ENCODE data around the gene IGSF3. TPM values are rescaled to one million over a fixed set of nuclear protein-coding genes. Genes with fewer than 3 reads are reported as not detected.

The IGSF3 gene
- total and polyA plus RNA-seq, 2 of the 8 experiments (the other 6 are each of a cell fraction or from before 2014, with no cell fraction given), result 30.0 to 32.2 TPM

DNA sequence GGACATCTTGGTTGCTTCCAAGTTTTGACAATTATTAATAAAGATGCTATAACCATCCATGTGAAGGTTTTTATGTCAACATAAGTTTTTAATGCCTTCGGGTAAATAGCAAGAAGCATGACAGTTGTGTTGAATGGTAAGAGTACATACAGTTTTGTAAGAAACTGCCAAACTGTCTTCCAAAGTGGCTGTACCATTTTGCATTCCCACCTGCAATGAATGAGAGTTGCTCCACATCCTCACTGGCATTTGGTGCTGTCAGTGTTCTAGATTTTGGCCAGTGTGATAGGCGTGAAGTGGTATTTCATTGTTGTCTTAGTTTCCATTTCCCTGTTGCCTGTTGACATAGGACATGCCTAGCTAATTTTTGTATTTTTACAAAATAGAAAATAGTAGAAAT is 142.1 kb downstream of the IGSF3 start:
- Histone ChIP-seq H3K56ac (replicated peaks; ENCODE audit: insufficient read length, low read depth, low read length) (no peak overlapping the region), H3K14ac (ENCODE audit: insufficient read length) (no peak overlapping the region), H3K4me2 (ENCODE audit: insufficient read depth in 1 of 2, low read depth in 2 of 2, low read length in 2 of 2) (no peak overlapping the region), H3K4ac (replicated peaks; ENCODE audit: insufficient read length, low read depth, low read length) (no peak overlapping the region), H3K18ac (ENCODE audit: extremely low read depth, low read length) (no peak overlapping the region), H3K79me1 (ENCODE audit: low read depth, low read length) (no peaks in the 10 kb centered on the region), H3K4me1 (replicated peaks in 1 of 4; ENCODE audit: control insufficient read depth in 3 of 4, insufficient read depth in 4 of 4, low read length in 3 of 4) (no peaks in the 10 kb centered on the region), H3K23me2 (ENCODE audit: low read depth, low read length) (no peaks in the 10 kb centered on the region), H3K27ac (ENCODE audit: low read depth, low read length) (no peak overlapping the region), H2BK12ac (ENCODE audit: low read depth, low read length) (no peak overlapping the region), H4K20me1 (replicated peaks in 1 of 2; ENCODE audit: control insufficient read depth in 1 of 2, insufficient read depth in 2 of 2, low read length in 2 of 2) (no peaks in the 10 kb centered on the region), H3K9ac (replicated peaks in 1 of 4; ENCODE audit: extremely low read depth in 1 of 4, low read depth in 3 of 4, low read length in 3 of 4) (no peak overlapping the region), H2BK120ac (replicated peaks; ENCODE audit: low read depth, low read length) (no peak overlapping the region), H2AFZ (ENCODE audit: low read length) (no peak overlapping the region), H4K5ac (ENCODE audit: insufficient read length, low read depth, low read length) (no peak overlapping the region), H3K27me3 (replicated peaks in 1 of 4; ENCODE audit: control insufficient read depth in 3 of 4, extremely low read depth in 1 of 4, insufficient read depth in 3 of 4, low read length in 3 of 4) (no peaks in the 10 kb centered on the region), H3K36me3 (ENCODE audit: control insufficient read depth in 2 of 4, insufficient read depth in 4 of 4, low read length in 3 of 4) (no peaks in the 10 kb centered on the region), H2BK15ac (ENCODE audit: low read length) (no peak overlapping the region), H3K4me3 (ENCODE audit: extremely low read depth in 1 of 4, insufficient read depth in 2 of 4, low read depth in 3 of 4, low read length in 4 of 4) (no peak overlapping the region), H2BK20ac (ENCODE audit: low read length) (no peak overlapping the region), H2BK5ac (ENCODE audit: low read depth, low read length) (no peak overlapping the region), H3K9me3 (ENCODE audit: insufficient read depth in 2 of 2, low read depth in 1 of 2, low read length in 1 of 2) (no peaks in the 10 kb centered on the region), H2AK5ac (ENCODE audit: low read depth, low read length) (no peak overlapping the region), H4K8ac (ENCODE audit: extremely low read depth, insufficient read depth, low read length) (no peak overlapping the region), H4K91ac (replicated peaks; ENCODE audit: insufficient read length, low read length) (no peak overlapping the region), H3K79me2 (ENCODE audit: control insufficient read depth in 1 of 2, insufficient read depth in 2 of 2, low read length in 2 of 2) (no peaks in the 10 kb centered on the region), H3K23ac (ENCODE audit: insufficient read length) (no peak overlapping the region)
- POLR2A ChIA-PET (ENCODE audit: partially characterized antibody), result no interaction called here
- FAIRE-seq, result no peak
- no peak for TF ChIP-seq EZH2 (IDR thresholded peaks at IDR 0.05; ENCODE audit: low read depth, low read length, severe bottlenecking)
- no peak for TF ChIP-seq RXRA (IDR thresholded peaks at IDR 0.05; ENCODE audit: insufficient read depth, low read depth, low read length)
- TF ChIP-seq HDAC2 (IDR thresholded peaks at IDR 0.05; ENCODE audit: borderline replicate concordance in 1 of 2, low read depth in 2 of 2, low read length in 2 of 2), result no peak
- TF ChIP-seq POLR2AphosphoS5 (IDR thresholded peaks at IDR 0.05; ENCODE audit: low read depth, low read length), result no peak
- TF ChIP-seq RBBP5 (IDR thresholded peaks at IDR 0.05; ENCODE audit: borderline replicate concordance, low read depth, low read length), result no peak
- TF ChIP-seq TAF1 (IDR thresholded peaks at IDR 0.05; ENCODE audit: low read depth, low read length), result no peak
- no peak for TF ChIP-seq SAP30 (IDR thresholded peaks at IDR 0.05; ENCODE audit: insufficient read depth, insufficient replicate concordance, low read length)
- TF ChIP-seq POU5F1 (IDR thresholded peaks at IDR 0.05; ENCODE audit: low read depth, low read length), result no peak
- no peak for TF ChIP-seq SP2 (IDR thresholded peaks at IDR 0.05; ENCODE audit: low read length)
- no peak for TF ChIP-seq SIX5 (IDR thresholded peaks at IDR 0.05; ENCODE audit: low read depth, low read length)
- no peak for TF ChIP-seq CTBP2 (IDR thresholded peaks at IDR 0.05; ENCODE audit: borderline replicate concordance, insufficient read depth, insufficient read length, low read length)
- TF ChIP-seq, protein P1, sequence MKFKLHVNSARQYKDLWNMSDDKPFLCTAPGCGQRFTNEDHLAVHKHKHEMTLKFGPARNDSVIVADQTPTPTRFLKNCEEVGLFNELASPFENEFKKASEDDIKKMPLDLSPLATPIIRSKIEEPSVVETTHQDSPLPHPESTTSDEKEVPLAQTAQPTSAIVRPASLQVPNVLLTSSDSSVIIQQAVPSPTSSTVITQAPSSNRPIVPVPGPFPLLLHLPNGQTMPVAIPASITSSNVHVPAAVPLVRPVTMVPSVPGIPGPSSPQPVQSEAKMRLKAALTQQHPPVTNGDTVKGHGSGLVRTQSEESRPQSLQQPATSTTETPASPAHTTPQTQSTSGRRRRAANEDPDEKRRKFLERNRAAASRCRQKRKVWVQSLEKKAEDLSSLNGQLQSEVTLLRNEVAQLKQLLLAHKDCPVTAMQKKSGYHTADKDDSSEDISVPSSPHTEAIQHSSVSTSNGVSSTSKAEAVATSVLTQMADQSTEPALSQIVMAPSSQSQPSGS (IDR thresholded peaks at IDR 0.05; ENCODE audit: low read length), result no peak
- TF ChIP-seq TEAD4 (IDR thresholded peaks at IDR 0.05; ENCODE audit: low read depth, low read length), result no peak
- WGBS, 2 experiments (ENCODE audit: extremely low coverage in 1 of 2, insufficient coverage in 1 of 2, insufficient read length in 1 of 2, insufficient replicate concordance in 2 of 2, low coverage in 1 of 2, low lambda C conversion rate in 2 of 2, missing lambda C conversion rate in 1 of 2), result 92% methylated on average over 2 of the region's 2 CpGs; no CpG with 5 or more reads in 1 of the 2 experiments
- no peak for DNase-seq (ENCODE audit: low read depth in 1 of 2, low spot score in 2 of 2)
- CTCF ChIA-PET (ENCODE audit: partially characterized antibody), result no interaction called here

All from H1 (cell line).